ENCODE measurements around the gene WNT5B.

WNT5B gene

GRCh38 chr12:1630827-1631591, 2.0 kb downstream of the WNT5B start:
- no peak for DNase-seq

DNA sequence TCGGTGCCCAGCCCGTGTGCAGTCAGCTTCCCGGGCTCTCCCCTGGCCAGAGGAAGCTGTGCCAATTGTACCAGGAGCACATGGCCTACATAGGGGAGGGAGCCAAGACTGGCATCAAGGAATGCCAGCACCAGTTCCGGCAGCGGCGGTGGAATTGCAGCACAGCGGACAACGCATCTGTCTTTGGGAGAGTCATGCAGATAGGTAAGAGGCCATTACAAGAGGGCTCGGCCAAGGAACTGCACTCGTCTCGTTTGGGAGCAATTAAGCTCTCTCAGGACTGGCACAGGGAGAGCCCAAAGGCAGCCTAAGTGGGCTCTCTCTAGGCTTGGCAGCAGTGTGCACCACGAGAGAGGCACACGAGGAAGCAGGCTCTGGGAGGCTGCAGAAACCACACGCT, 3.7 kb downstream of the WNT5B start:
- no peak for DNase-seq

- no peak for DNase-seq
Observed at GRCh38 chr12:1633459-1633858, 4.4 kb downstream of the WNT5B start.

- DNase-seq: no peak
Observed at GRCh38 chr12:1634149-1634548, 5.1 kb downstream of the WNT5B start.

GRCh38 chr12:1634590-1635191, 5.7 kb downstream of the WNT5B start:
- peak; percentile 90 for DNase-seq

DNA sequence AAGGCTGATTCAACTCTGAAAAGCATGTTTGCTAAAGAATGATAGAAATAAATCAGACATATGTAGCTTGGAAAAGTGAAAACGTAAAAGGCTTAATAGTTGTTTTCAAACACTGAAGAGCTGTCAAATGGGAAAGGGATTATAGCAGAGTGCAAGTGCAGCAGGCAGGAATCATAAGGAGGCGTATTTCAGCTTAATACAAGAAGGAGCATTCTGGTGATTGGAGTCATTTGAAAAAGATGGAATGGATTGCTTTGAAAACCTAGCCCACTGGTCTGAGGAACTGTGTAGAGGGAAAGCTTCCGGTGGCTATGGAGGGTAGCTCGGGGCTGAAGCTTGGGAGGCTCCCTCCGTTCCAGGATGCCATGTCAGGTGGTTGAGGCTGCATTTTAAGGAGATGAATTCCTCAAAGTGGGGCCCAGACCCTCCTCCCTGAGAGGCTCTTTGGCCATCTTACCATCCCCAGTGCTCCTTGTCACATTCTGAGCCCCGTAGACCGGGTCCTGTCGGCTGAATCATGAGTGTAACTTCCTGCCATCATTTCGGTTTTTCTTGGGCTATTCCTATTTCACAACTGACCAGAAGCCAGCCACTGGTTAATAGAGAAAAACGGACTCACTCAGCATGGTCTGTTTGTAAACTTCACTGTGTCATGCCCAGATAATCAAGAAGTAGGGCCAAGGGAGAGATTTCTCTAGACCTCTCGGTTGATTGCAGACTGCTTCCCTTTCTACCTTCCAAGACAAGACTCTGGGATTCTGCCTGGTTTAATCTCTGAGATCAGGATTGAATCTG, 6.5 kb downstream of the WNT5B start:
- no peak for DNase-seq

GRCh38 chr12:1638203-1638602, 9.2 kb downstream of the WNT5B start:
- peak; percentile 77 for DNase-seq

- DNase-seq: no peak
Observed at GRCh38 chr12:1639538-1639937, 10.5 kb downstream of the WNT5B start.

DNA sequence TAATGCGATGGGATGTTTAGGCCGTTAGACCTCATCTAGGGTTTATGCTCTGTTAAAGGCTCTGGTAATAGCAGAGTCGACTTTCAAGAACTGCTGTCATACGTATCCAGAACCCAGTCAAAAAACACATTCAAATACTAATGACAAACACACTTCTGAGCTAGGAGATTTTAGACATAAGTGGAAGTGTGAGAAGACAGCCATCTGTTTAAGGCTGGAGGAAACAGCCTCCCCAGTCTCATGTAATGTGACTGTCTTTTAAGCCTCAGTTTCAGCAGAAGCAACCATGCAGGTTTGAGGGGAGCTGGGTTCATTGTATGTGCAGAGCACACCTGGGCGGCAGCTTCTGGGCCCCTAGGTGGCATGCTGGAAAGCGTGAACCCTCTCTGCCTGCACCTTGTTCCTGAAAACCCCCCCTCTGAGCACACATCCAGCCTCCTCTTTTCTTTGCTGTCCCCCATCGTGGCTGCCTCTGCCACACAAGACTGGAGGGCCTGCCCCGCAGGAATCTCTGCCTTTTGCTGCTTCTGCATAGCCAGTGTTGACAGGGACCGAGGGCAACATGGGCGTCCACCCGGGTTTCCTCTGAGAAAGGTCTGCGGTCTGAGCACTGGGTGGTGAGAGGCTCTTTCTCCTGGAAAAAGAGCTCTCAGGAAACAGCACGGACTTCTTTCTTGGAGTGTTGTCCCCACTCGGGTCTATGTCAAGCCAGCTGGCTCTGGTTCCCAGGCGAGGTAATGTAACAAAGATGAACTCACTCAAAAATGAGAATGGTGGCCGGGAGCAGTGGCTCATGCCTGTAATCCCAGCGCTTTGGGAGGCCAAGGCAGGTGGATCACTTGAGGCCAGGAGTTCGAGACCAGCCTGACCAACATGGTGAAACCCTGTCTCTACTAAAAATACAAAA, 11.6 kb downstream of the WNT5B start:
- no peak for DNase-seq

GRCh38 chr12:1642513-1642912, 13.5 kb downstream of the WNT5B start:
- no peak for DNase-seq

DNA sequence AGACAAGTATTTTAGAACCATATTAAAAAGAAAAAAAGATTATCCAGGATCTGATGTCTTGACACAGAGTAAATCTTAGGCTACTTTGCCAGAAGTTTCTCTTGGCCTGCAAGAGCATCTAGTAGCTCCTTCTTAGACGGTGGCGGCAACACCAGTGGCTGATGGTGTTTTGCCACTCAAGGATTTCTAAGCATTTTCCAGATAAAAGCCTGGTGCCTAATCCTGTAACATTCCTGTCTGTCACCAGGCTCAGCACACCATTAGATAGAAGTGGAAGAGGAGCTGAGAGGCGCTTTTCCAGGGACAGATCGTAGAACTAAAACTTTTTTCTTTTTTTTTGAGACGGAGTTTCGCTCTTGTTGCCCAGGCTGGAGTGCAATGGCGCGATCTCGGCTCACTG, 14.0 kb downstream of the WNT5B start:
- DNase-seq: no peak

DNA sequence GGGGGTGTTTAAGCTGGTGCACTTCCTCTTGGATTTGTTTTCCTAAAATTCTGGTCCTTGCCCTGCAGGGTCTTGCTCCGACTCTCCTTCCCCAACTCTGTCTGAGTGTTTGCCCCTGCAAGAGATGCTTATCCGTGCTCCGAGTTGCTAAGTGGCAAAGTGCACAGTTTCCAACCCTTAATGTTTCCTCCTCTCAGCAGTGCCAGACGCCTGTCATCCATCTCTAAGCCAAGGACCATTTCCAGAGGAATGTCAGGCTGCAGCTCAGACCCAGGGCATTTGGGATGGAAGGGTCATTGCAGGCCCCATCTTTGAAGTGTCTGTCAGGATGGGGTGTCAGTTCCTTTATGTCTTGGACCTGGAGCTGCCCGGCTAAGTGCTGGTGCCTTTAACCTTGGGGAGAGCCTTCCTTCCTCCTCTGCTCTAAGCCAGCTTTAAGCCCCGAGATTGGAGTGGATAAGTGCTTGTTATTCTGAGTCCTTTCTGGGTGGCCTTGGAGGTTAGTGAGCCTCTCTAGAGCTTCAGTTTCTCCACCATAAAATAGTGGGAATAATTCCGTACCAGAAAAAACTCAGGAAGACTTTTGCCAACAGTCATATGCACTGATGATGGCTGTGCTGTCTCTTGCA, 15.0 kb downstream of the WNT5B start:
- peak; percentile 49 for DNase-seq

DNA sequence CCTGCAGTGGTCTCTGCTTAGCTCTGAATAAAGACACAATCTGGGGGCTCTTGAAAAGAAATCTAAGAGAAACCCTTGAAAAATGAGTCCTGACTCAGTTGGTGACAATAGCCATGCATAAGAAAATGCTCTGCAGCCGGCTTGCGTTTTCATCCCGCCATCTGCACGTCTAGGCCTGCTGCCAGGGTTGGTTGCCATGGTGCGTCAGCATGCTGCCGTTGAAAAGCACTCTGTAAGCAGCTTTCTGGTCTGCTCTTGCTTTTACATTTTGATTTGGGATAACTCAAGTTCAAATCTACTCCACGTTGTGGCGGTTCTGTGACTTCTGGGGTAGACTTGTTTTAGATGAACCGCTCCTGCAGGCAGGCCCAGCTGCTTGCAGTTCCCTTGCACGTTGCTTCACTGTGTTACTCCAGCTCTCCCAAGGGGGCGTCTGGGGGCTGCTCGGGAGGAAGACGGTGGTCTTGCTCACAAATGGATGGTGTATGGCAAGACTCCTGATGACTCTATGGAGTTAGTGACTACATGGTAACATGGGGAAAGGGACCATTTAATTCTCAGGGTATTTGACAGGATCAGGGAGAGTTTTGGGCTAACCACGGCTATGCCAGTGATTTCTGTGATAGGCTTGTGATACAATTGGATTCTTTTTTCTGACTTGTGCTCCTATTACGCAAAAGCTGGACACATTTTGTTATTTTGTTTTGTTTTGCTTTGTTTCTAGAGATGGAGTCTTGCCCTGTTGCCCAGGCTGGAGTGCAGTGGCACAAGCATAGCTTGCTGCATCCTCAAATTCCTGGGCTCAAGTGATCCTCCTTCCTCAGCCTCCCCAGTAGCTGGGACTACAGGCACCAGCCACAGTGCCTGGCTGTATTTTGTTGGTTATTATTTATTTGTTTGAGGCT, 15.8 kb downstream of the WNT5B start:
- peak; percentile 96 for DNase-seq

DNA sequence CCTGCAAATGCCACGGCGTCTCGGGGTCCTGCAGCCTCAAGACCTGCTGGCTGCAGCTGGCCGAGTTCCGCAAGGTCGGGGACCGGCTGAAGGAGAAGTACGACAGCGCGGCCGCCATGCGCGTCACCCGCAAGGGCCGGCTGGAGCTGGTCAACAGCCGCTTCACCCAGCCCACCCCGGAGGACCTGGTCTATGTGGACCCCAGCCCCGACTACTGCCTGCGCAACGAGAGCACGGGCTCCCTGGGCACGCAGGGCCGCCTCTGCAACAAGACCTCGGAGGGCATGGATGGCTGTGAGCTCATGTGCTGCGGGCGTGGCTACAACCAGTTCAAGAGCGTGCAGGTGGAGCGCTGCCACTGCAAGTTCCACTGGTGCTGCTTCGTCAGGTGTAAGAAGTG, 16.8 kb downstream of the WNT5B start:
- no peak for DNase-seq

DNA sequence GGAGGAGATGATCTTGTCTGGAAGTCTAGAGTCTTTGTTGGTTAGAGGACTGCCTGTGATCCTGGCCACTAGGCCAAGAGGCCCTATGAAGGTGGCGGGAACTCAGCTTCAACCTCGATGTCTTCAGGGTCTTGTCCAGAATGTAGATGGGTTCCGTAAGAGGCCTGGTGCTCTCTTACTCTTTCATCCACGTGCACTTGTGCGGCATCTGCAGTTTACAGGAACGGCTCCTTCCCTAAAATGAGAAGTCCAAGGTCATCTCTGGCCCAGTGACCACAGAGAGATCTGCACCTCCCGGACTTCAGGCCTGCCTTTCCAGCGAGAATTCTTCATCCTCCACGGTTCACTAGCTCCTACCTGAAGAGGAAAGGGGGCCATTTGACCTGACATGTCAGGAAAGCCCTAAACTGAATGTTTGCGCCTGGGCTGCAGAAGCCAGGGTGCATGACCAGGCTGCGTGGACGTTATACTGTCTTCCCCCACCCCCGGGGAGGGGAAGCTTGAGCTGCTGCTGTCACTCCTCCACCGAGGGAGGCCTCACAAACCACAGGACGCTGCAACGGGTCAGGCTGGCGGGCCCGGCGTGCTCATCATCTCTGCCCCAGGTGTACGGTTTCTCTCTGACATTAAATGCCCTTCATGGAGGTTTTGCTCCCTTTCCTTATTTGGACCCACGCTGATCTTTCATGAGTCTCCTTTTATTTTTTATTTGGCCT, 17.7 kb downstream of the WNT5B start:
- DNase-seq: no peak

GRCh38 chr12:1647285-1647669, 18.2 kb downstream of the WNT5B start:
- DNase-seq: no peak

- DNase-seq: no peak
Observed at GRCh38 chr12:1650260-1650977, 21.4 kb downstream of the WNT5B start.

DNA sequence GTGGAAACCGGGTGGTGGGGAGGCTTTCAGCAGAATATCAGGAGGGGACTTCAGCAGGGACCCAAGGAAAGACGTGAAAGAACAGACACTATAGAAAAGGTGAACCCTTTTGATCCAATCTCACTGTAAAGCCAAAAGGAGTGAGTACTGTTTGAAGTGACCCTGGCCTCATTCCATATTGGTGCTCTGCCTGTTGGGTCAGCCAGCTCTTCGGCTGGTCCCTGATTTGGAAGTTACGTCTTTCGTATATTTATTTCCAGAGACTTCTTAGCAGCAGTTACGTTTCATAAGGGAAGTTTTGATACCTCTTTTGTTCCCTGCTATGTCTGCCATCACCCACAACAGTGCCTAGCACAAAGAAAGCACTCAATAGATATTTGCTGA, 21.9 kb downstream of the WNT5B start:
- DNase-seq: no peak

GRCh38 chr12:1651946-1652345, 22.9 kb downstream of the WNT5B start:
- DNase-seq: no peak

DNA sequence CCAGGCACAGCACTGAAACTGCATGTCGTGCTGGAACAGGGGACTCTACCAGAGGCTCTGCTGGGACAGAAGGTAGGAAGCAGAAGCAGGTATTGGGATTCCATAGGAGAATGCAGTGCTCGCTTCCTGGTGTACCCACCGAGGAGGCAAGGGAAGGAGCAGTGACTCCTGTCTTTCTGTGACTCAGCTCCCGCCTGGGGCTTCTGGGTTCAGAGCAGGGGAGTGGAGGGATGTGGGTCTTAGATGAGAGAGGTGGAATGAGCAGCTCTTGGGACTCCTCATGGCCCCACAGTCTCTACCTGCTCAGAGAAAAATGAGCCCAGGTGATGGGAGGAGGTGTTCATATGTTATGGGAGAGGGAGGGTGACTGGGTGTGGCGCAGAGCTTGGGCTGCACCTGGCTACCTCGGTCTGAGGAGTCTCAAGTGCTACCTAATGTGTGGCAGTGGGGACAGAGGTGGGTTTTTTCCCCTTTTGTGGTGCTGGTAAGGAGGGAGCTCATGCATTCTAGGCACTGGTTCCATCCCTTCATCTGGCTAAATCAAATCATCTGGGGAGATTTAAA, 26.3 kb downstream of the WNT5B start:
- DNase-seq: no peak

Data from NCI-H1694 treated with DMSO at 0.1 percent for 48 hours (cell line).